HFFc6 (cell line): ENCODE data around the gene TTC33. TPM values are rescaled to one million over a fixed set of nuclear protein-coding genes. Genes with fewer than 3 reads are reported as not detected.
"Not testable (repeated sequence)": the region's sequence is repeated elsewhere in the genome, so short reads cannot be mapped to it uniquely, and the experiment has no call there.

ENCODE experiments used
- DNase-seq: peaks from one replicate; pipeline ENCODE4 v3.0.0-alpha.2; 2018
- H3K27ac Mint-ChIP-seq: 2 replicates; pipeline ENCODE4 v1.8.0; 2020; ENCODE audit warnings: mild to moderate bottlenecking, mixed read lengths
- H3K27me3 Mint-ChIP-seq: 2 replicates; pipeline ENCODE4 v1.8.0; 2021; ENCODE audit warnings: mild to moderate bottlenecking, moderate library complexity, mixed read lengths; ENCODE audit not compliant: insufficient read depth
- H3K36me3 Mint-ChIP-seq: 2 replicates; pipeline ENCODE4 v1.8.0; 2021; ENCODE audit warnings: low read depth, mixed read lengths
- H3K4me1 Mint-ChIP-seq: 2 replicates; pipeline ENCODE4 v1.8.0; 2020; ENCODE audit warnings: low read depth, mixed read lengths
- H3K4me3 Mint-ChIP-seq: 2 replicates; pipeline ENCODE4 v1.8.0; 2020; ENCODE audit warnings: mild to moderate bottlenecking, moderate library complexity, mixed read lengths
- H3K9me3 Mint-ChIP-seq: 2 replicates; pipeline ENCODE4 v1.8.0; 2020; ENCODE audit warnings: mild to moderate bottlenecking, mixed read lengths
- total RNA-seq, 6 experiments: library from RNA; stranded (reverse); fragmentation: NEBNext Ultra II Directional; extraction: Animal tissue kit (Norgen Biotek cat#: 25700); gene quantifications; 2 replicates in 1 of 6; 3 replicates in 5 of 6; pipeline ENCODE4 v1.2.3, GENCODE V29; 2021
- TF ChIP-seq, protein P1 (sequence below): fragments of 200-600 bp; sonication (generic); IDR thresholded peaks from 2 replicates; pipeline ENCODE4 v1.5.0; 2021; ENCODE audit warnings: antibody characterized with exemption, mild to moderate bottlenecking

The TTC33 gene
- total RNA-seq, 6 experiments from 2014 or later: 8.6 to 11.3 (median 9.8) TPM

DNA sequence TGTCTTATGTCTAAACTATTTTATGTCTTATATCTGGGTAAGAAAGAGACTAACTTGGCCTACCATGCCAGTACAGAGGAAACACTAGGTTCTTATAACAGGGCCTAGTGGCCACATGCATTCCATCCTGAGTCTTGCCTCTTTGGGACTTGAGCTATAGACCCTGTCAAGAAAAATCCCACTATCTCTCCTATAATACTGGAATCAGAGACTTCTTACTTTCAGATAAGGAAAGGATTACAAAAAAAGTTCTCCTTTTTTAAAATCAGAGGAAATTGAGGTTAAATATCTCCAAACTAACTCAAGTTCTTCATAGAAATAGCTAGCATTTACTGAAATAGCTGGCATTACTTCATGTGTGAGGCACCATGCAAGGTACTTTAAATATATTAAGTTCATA lies 41.8 kb downstream of the TTC33 start:
- H3K4me3 Mint-ChIP-seq: no peak overlapping the region
- no peaks in the 10 kb centered on the region for H3K9me3 Mint-ChIP-seq
- TF ChIP-seq, protein P1, sequence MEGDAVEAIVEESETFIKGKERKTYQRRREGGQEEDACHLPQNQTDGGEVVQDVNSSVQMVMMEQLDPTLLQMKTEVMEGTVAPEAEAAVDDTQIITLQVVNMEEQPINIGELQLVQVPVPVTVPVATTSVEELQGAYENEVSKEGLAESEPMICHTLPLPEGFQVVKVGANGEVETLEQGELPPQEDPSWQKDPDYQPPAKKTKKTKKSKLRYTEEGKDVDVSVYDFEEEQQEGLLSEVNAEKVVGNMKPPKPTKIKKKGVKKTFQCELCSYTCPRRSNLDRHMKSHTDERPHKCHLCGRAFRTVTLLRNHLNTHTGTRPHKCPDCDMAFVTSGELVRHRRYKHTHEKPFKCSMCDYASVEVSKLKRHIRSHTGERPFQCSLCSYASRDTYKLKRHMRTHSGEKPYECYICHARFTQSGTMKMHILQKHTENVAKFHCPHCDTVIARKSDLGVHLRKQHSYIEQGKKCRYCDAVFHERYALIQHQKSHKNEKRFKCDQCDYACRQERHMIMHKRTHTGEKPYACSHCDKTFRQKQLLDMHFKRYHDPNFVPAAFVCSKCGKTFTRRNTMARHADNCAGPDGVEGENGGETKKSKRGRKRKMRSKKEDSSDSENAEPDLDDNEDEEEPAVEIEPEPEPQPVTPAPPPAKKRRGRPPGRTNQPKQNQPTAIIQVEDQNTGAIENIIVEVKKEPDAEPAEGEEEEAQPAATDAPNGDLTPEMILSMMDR: no peak
- H3K27ac Mint-ChIP-seq: no peak overlapping the region
- peaks cover 28% of the 10 kb centered on the region for H3K4me1 Mint-ChIP-seq
- DNase-seq: no peak
- H3K27me3 Mint-ChIP-seq: no peaks in the 10 kb centered on the region
- H3K36me3 Mint-ChIP-seq: peaks cover 18% of the 10 kb centered on the region

DNA sequence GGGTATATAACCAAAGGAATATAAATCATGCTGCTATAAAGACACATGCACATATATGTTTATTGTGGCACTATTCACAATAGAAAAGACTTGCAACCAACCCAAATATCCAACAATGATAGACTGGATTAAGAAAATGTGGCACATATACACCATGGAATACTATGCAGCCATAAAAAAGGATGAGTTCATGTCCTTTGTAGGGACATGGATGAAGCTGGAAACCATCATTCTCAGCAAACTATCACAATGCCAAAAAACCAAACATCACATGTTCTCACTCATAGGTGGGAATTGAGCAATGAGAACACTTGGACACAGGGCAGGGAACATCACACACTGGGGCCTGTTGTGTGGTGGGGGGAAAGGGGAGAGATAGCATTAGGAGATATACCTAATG lies 45.2 kb downstream of the TTC33 start:
- not testable (repeated sequence) for H3K27me3 Mint-ChIP-seq, DNase-seq, H3K9me3 Mint-ChIP-seq, H3K4me1 Mint-ChIP-seq, H3K4me3 Mint-ChIP-seq, H3K27ac Mint-ChIP-seq
- peaks cover 21% of the 10 kb centered on the region; the same call in 1 of the 2 replicates for H3K36me3 Mint-ChIP-seq

DNA sequence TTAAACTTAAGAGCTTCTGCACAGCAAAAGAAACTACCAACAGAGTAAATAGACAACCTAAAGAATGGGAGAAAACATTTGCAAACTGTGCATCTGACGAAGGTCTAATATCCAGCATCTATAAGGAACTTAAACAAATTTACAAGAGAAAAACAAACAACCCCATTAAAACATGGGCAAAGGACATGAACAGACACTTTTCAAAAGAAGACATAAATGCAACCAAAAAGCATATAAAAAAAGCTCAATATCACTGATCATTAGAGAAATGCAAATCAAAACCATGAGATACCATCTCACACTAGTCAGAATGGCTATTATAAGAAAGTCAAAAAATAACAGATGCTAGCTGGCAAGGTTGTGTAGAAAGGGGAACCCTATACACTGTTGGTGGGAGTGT lies 50.3 kb downstream of the TTC33 start:
- H3K4me3 Mint-ChIP-seq, H3K27ac Mint-ChIP-seq, DNase-seq, H3K27me3 Mint-ChIP-seq, H3K4me1 Mint-ChIP-seq: not testable (repeated sequence)
- H3K9me3 Mint-ChIP-seq: peaks cover 17% of the 10 kb centered on the region; the same call in 1 of the 2 replicates
- H3K36me3 Mint-ChIP-seq: peaks cover 49% of the 10 kb centered on the region

DNA sequence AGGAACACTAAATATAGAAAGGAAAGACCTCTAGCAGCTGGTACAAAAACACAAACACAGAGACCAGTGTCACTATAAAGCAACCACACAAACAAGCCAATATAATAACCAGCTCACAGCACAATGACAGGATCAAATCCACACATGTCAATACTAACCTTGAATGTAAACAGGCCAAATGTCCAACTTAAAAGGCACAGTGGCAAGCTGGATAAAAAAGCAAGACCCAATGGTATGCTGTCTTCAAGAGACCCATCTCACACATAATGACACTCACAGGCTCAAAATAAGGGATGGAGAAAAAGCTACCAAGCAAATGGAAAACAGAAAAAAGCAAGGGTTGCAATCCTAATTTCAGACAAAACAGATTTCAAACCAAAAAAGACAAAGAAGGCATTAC lies 53.7 kb downstream of the TTC33 start:
- not testable (repeated sequence) for DNase-seq, H3K27ac Mint-ChIP-seq, H3K27me3 Mint-ChIP-seq, H3K4me1 Mint-ChIP-seq, H3K4me3 Mint-ChIP-seq
- H3K9me3 Mint-ChIP-seq: peaks cover 17% of the 10 kb centered on the region; the same call in 1 of the 2 replicates
- H3K36me3 Mint-ChIP-seq: peaks cover 33% of the 10 kb centered on the region

DNA sequence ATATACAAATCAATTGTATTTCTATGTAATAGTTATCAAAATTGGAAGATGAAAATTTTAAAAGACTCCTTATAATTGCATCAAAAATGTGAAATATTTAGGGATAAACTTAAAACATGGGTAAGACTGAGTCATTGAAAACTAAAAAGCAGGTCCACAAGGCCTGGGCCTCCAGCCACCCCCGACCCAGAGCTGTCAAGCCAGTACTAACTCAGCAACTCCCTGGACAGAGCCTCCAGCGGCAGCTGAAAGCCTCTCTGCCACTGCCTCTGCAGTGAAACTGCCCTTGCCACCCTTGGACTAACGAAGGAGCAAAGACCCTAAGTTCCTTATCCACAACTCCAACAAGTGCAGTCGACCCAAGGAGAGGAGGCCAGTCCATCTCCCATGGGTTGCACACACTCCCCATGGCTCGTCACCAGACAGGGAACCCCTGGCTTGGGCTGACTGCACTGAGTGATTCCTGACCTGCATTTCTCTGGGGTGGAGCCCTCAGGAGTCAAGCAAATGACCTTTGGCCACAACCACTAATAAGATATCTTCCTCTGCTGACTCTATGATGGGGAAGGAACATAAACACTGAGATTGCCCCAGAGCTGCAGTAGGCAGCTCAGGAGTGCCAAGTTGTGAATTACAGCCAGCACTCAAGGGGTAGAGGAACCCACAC lies 55.5 kb downstream of the TTC33 start:
- Mint-ChIP-seq H3K36me3 (peaks cover 33% of the 10 kb centered on the region), H3K4me3 (no peak overlapping the region), H3K9me3 (peaks cover 17% of the 10 kb centered on the region; the same call in 1 of the 2 replicates), H3K4me1 (peaks cover 8% of the 10 kb centered on the region; the same call in 1 of the 2 replicates), H3K27ac (no peak overlapping the region), H3K27me3 (no peaks in the 10 kb centered on the region; the same call in 1 of the 2 replicates)
- TF ChIP-seq, protein P1: no peak
- no peak for DNase-seq

DNA sequence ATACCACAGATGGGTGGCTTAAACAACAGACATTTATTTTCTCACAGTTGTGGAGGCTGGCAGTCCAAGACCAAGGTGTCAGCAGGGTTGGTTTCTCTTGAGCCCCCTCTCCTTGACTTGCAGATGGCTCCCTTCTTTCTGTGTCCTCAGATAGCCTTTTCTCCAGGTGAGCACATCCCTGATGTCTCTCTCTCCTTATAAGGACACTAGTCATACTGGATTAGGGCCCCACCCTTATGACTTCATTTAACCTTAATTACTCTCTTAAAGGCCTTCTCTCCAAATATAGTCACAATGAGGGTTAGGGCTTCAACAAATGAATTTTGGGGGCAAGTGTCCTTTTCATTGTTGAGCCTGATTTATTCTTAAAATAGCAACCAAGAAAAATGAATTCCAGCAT lies 61.3 kb downstream of the TTC33 start:
- H3K36me3 Mint-ChIP-seq: peaks cover 16% of the 10 kb centered on the region

DNA sequence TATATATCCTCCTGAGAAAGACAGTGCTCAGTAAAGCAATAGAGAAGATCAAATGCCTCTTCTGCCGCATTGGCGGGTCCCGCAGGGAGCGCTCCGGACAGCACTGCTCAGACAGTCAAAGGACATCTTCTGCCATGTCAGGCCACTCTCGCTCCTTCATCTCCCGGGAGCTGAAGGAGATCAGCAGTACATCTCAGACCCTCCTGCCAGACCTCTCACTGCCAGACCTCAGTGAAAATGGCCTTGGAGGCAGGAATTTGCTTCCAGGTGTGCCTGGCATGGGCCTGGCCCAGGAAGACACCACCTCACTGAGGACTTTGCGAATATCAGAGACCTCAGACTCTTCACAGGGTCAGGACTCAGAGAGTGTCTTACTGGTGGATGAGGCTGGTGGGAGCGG lies 63.9 kb downstream of the TTC33 start:
- Mint-ChIP-seq H3K4me3 (no peak overlapping the region), H3K27ac (no peak overlapping the region), H3K36me3 (peaks cover 16% of the 10 kb centered on the region), H3K9me3 (no peaks in the 10 kb centered on the region), H3K4me1 (peaks cover 38% of the 10 kb centered on the region), H3K27me3 (no peaks in the 10 kb centered on the region)
- TF ChIP-seq, protein P1: no peak
- DNase-seq: no peak

More for the DNA sequence above, 61.3 kb downstream of the TTC33 start:
- no peaks in the 10 kb centered on the region for H3K9me3 Mint-ChIP-seq
- no peaks in the 10 kb centered on the region for H3K27me3 Mint-ChIP-seq
- no peak overlapping the region for H3K27ac Mint-ChIP-seq
- no peak for DNase-seq
- TF ChIP-seq, protein P1: no peak
- peaks cover 14% of the 10 kb centered on the region for H3K4me1 Mint-ChIP-seq
- no peak overlapping the region for H3K4me3 Mint-ChIP-seq
